Ammon's horn (tissue), 1 donor: ENCODE results near the gene SKA2.
"Not testable (repeated sequence)": the region's sequence is repeated elsewhere in the genome, so short reads cannot be mapped to it uniquely, and the experiment has no call there.

Experiments used
- DNase-seq: peaks from one replicate; pipeline ENCODE4 v3.0.0-alpha.2; 2016; ENCODE audit warnings: low spot score

SKA2 gene

GRCh38 chr17:59151591-59151990 is 3.4 kb downstream of the SKA2 start:
- no peak for DNase-seq

GRCh38 chr17:59151006-59151405 is 4.0 kb downstream of the SKA2 start:
- DNase-seq = no peak

GRCh38 chr17:59149841-59150511 is 5.0 kb downstream of the SKA2 start:
- DNase-seq = no peak

- DNase-seq = no peak
Measured at GRCh38 chr17:59149051-59149450, 5.9 kb downstream of the SKA2 start.

- no peak for DNase-seq
Measured at GRCh38 chr17:59145571-59146096, 9.4 kb downstream of the SKA2 start.

- DNase-seq = no peak
Measured at GRCh38 chr17:59141860-59142259, 13.1 kb downstream of the SKA2 start.

GRCh38 chr17:59139939-59140338 is 15.0 kb downstream of the SKA2 start:
- DNase-seq = no peak

- not testable (repeated sequence) for DNase-seq
Measured at GRCh38 chr17:59138339-59138738, 16.6 kb downstream of the SKA2 start.

GRCh38 chr17:59131131-59131530 is 23.9 kb downstream of the SKA2 start:
- DNase-seq = no peak

GRCh38 chr17:59129814-59130213 is 25.2 kb downstream of the SKA2 start:
- DNase-seq = no peak

- no peak for DNase-seq
Measured at GRCh38 chr17:59126809-59127417, 28.1 kb downstream of the SKA2 start.

GRCh38 chr17:59124665-59125064 is 30.3 kb downstream of the SKA2 start:
- no peak for DNase-seq

- DNase-seq = no peak
Measured at GRCh38 chr17:59121901-59122480, 33.0 kb downstream of the SKA2 start.

- no peak for DNase-seq
Measured at GRCh38 chr17:59115474-59115873, 39.5 kb downstream of the SKA2 start.

GRCh38 chr17:59111539-59111938 is 43.4 kb downstream of the SKA2 start:
- DNase-seq = no peak

- DNase-seq = no peak
Measured at GRCh38 chr17:59110973-59111372, 44.0 kb downstream of the SKA2 start.

GRCh38 chr17:59108400-59109102 is 46.4 kb downstream of the SKA2 start:
- DNase-seq = no peak

- no peak for DNase-seq
Measured at GRCh38 chr17:59107306-59107670, 47.7 kb downstream of the SKA2 start.

GRCh38 chr17:59106463-59107305 is 48.3 kb downstream of the SKA2 start, which contains the start of gene TRIM37:
TRIM37 (minus strand) TSS chr17:59106880; CDS start chr17:59106461, 419 bp downstream.
- peak; percentile 98 for DNase-seq

- DNase-seq = peak; percentile 60
Measured at GRCh38 chr17:59105852-59106462, 49.0 kb downstream of the SKA2 start.

GRCh38 chr17:59101178-59101577 is 53.8 kb downstream of the SKA2 start:
- DNase-seq = no peak
